ENCODE measurements around the gene RNU1-4.
"Not testable (repeated sequence)": the region's sequence is repeated elsewhere in the genome, so short reads cannot be mapped to it uniquely, and the experiment has no call there.

GRCh38 chr1:16712984-16713383 lies 27.3 kb upstream of the RNU1-4 start:
- not testable (repeated sequence) for TF ChIP-seq ZNF605 (CRISPR knock-in tag; IDR thresholded peaks at IDR 0.05); BRCA1 (CRISPR knock-in tag; IDR thresholded peaks at IDR 0.05); ZFP1 (CRISPR knock-in tag; IDR thresholded peaks at IDR 0.05); SRF (IDR thresholded peaks at IDR 0.05; ENCODE audit: low read depth, low read length); REST (IDR thresholded peaks at IDR 0.05; ENCODE audit: borderline replicate concordance in 1 of 2, low read depth in 1 of 2, low read length in 2 of 2)
- TF ChIP-seq, protein P1, sequence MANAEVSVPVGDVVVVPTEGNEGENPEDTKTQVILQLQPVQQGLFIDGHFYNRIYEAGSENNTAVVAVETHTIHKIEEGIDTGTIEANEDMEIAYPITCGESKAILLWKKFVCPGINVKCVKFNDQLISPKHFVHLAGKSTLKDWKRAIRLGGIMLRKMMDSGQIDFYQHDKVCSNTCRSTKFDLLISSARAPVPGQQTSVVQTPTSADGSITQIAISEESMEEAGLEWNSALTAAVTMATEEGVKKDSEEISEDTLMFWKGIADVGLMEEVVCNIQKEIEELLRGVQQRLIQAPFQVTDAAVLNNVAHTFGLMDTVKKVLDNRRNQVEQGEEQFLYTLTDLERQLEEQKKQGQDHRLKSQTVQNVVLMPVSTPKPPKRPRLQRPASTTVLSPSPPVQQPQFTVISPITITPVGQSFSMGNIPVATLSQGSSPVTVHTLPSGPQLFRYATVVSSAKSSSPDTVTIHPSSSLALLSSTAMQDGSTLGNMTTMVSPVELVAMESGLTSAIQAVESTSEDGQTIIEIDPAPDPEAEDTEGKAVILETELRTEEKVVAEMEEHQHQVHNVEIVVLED (CRISPR knock-in tag; IDR thresholded peaks at IDR 0.05; ENCODE audit: borderline replicate concordance): not testable (repeated sequence)
